ENCODE measurements around the gene ATF6B.

- no peak for TF ChIP-seq POLR2A (IDR thresholded peaks at IDR 0.05; ENCODE audit: low read length)
- no peak for TF ChIP-seq GATA1 (IDR thresholded peaks at IDR 0.05; ENCODE audit: low read depth, low read length)
Measured at GRCh38 chr6:32174416-32174815, 46.4 kb upstream of the ATF6B start.
